ENCODE data around the gene UBA3.

DNA sequence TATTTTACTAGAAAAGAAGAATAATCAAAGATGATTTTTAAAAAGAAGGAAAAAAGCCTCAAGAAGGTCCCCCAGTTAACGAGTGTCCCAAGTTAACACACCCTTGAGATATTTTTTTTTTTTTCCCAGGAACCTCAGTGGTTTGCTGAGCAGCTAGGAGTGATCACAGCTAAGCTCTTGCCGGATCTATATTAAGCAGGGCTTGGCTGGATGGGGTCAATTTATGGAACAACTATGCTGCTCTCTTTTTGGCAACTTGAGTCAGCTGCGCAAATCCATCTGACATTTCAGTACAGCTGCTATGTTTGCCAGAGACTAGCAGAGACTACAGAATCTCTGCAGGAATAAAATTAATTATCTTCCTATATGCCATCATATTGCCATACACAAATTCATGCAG is 42.2 kb upstream of the UBA3 start, which contains the start of gene LMOD3:
- TF ChIP-seq, protein P1, sequence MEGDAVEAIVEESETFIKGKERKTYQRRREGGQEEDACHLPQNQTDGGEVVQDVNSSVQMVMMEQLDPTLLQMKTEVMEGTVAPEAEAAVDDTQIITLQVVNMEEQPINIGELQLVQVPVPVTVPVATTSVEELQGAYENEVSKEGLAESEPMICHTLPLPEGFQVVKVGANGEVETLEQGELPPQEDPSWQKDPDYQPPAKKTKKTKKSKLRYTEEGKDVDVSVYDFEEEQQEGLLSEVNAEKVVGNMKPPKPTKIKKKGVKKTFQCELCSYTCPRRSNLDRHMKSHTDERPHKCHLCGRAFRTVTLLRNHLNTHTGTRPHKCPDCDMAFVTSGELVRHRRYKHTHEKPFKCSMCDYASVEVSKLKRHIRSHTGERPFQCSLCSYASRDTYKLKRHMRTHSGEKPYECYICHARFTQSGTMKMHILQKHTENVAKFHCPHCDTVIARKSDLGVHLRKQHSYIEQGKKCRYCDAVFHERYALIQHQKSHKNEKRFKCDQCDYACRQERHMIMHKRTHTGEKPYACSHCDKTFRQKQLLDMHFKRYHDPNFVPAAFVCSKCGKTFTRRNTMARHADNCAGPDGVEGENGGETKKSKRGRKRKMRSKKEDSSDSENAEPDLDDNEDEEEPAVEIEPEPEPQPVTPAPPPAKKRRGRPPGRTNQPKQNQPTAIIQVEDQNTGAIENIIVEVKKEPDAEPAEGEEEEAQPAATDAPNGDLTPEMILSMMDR (IDR thresholded peaks at IDR 0.05; ENCODE audit: insufficient read depth, low read length), result no peak
- TF ChIP-seq POLR2AphosphoS5 (IDR thresholded peaks at IDR 0.05; ENCODE audit: low read depth), result no peak
